HFF-Myc (cell line): ENCODE results near the gene COPS2.

Experiments
- DNase-seq: peaks from one replicate; pipeline ENCODE4 v3.0.0-alpha.2; 2011; ENCODE audit warnings: low read depth; ENCODE audit errors: extremely low read depth
- H3K4me3 ChIP-seq: replicated peaks from 2 replicates; pipeline ENCODE4 v1.5.1; 2011; ENCODE audit warnings: low read depth, mild to moderate bottlenecking, control low read depth, low read length
- TF ChIP-seq, protein P1 (sequence below): IDR thresholded peaks from 2 replicates; pipeline ENCODE4 v1.5.1; 2012; ENCODE audit warnings: mild to moderate bottlenecking, low read depth, low read length, control low read depth; ENCODE audit errors: missing control alignments

Gene COPS2

DNA sequence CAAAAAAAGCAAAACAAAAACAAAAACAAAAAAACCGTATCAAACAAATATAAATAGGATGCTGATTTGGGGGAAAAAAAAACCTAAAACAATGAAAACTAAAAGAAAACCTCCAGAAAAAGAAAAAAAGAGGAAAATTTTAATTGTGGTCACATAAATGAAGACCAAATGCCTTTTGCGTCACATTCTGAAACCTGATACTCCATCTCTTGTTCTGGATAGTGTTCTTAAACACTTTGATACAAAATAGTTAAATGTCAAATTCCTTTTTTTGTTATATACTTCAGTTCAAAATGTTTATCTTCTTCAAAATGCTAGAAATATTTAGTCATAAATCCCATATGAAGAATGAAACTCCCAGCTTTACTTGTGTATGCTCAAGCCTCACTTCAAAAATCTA, 31.0 kb downstream of the COPS2 start:
- TF ChIP-seq, protein P1, sequence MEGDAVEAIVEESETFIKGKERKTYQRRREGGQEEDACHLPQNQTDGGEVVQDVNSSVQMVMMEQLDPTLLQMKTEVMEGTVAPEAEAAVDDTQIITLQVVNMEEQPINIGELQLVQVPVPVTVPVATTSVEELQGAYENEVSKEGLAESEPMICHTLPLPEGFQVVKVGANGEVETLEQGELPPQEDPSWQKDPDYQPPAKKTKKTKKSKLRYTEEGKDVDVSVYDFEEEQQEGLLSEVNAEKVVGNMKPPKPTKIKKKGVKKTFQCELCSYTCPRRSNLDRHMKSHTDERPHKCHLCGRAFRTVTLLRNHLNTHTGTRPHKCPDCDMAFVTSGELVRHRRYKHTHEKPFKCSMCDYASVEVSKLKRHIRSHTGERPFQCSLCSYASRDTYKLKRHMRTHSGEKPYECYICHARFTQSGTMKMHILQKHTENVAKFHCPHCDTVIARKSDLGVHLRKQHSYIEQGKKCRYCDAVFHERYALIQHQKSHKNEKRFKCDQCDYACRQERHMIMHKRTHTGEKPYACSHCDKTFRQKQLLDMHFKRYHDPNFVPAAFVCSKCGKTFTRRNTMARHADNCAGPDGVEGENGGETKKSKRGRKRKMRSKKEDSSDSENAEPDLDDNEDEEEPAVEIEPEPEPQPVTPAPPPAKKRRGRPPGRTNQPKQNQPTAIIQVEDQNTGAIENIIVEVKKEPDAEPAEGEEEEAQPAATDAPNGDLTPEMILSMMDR, result no peak
- no peak overlapping the region for H3K4me3 ChIP-seq
- DNase-seq, result no peak

- TF ChIP-seq, protein P1, result no peak
- no peak overlapping the region for H3K4me3 ChIP-seq
- no peak for DNase-seq
Observed at GRCh38 chr15:49122541-49123062, 32.8 kb downstream of the COPS2 start.

GRCh38 chr15:49121901-49122300, 33.5 kb downstream of the COPS2 start:
- no peak for DNase-seq
- TF ChIP-seq, protein P1, result no peak

DNA sequence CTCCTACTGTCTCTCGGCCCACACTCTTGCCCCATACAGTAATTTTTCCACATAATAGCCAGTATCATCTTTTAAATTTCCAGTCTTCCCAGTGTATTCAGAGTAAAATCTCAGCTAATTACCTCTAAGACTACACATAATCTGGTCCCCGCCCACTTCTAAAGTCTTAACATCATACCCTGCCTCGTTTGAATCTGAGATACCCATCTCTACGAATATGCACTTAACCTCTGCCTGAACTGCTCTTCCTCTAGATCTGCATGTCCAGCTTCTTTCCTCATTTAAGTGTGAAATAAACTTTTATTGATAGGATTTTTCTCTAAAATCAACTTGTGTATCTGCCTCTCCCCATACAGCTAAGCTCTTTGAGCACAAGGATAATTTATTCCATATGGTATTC, 34.6 kb downstream of the COPS2 start:
- H3K4me3 ChIP-seq, result no peak overlapping the region
- DNase-seq, result no peak
- TF ChIP-seq, protein P1, result no peak

More at GRCh38 chr15:49121901-49122300, 33.5 kb downstream of the COPS2 start:
- H3K4me3 ChIP-seq, result no peak overlapping the region

DNA sequence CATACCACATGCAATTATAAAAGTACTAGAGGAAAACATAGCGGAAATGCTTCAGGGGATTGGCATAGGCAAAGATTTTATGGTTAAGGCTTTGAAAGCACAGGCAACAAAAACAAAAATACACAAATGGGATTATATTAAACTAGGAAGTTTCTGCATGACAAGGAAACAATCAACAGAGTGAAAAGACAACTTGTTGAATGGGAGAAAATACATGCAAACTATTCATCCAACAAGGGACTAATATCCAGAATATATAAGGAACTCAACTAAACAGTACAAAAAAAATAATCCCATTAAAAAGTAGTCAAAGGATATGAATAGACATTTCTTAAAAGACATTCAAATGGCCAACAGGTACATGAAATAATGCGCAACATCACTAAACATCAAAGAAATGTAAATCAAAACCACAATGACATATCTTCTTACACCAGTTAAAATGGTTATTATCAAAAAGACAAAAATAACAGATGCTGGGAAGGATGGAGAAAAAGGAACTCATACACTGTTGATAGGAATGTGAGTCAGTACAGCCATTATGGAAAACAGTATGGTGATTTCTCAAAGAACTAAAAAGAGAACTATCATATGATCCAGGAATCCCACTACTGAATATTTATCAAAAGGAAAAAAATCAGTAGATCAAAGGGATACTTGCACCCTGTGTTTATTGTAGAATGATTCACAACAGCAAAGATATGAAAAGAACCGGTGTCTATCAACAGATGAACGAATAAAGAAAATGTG, 39.1 kb downstream of the COPS2 start:
- DNase-seq, result no peak
- TF ChIP-seq, protein P1, result no peak

GRCh38 chr15:49115062-49115461, 40.3 kb downstream of the COPS2 start:
- no peak overlapping the region for H3K4me3 ChIP-seq
- DNase-seq, result no peak
- TF ChIP-seq, protein P1, result no peak

More for the DNA sequence above, 39.1 kb downstream of the COPS2 start:
- no peak overlapping the region for H3K4me3 ChIP-seq
